ENCODE results near the gene SLITRK1. TPM values are rescaled to one million over a fixed set of nuclear protein-coding genes. Genes with fewer than 3 reads are reported as not detected.

SLITRK1 gene
- total RNA-seq, 1 donor from 2014 or later, result 0.51 TPM

DNA sequence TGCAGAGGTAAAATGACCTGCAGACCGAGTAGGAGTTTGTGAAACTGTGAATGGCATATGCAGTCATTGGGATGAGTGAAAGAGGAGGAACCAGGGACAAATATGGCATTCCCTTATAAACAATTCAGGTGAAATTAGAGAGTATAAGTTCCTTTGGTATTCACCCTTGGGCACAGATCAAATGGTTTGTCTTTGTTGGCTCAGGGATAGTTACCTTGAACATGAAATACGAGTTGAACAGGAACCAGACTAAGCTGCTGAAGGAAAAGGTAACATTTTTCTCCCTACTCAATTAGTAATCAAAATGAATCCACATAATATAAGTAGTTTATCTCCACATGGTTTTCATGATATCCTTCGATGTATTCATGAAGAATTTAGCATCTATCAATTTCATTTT, 50.5 kb downstream of the SLITRK1 start:
- TF ChIP-seq, protein P1, sequence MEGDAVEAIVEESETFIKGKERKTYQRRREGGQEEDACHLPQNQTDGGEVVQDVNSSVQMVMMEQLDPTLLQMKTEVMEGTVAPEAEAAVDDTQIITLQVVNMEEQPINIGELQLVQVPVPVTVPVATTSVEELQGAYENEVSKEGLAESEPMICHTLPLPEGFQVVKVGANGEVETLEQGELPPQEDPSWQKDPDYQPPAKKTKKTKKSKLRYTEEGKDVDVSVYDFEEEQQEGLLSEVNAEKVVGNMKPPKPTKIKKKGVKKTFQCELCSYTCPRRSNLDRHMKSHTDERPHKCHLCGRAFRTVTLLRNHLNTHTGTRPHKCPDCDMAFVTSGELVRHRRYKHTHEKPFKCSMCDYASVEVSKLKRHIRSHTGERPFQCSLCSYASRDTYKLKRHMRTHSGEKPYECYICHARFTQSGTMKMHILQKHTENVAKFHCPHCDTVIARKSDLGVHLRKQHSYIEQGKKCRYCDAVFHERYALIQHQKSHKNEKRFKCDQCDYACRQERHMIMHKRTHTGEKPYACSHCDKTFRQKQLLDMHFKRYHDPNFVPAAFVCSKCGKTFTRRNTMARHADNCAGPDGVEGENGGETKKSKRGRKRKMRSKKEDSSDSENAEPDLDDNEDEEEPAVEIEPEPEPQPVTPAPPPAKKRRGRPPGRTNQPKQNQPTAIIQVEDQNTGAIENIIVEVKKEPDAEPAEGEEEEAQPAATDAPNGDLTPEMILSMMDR (IDR thresholded peaks at IDR 0.05; ENCODE audit: unreplicated experiment), result no peak
- no peak for DNase-seq (ENCODE audit: low spot score)
- Mint-ChIP-seq H3K9me3 (ENCODE audit: unreplicated experiment) (no peaks in the 10 kb centered on the region), H3K36me3 (ENCODE audit: low read depth, unreplicated experiment) (no peaks in the 10 kb centered on the region), H3K27ac (ENCODE audit: unreplicated experiment) (no peak overlapping the region), H3K4me3 (ENCODE audit: unreplicated experiment) (no peak overlapping the region), H3K4me1 (ENCODE audit: unreplicated experiment) (peaks cover 2% of the 10 kb centered on the region), H3K27me3 (ENCODE audit: unreplicated experiment) (no peaks in the 10 kb centered on the region)

GRCh38 chr13:83829810-83830209, 52.5 kb downstream of the SLITRK1 start:
- peaks cover 2% of the 10 kb centered on the region for H3K4me1 Mint-ChIP-seq (ENCODE audit: unreplicated experiment)
- no peaks in the 10 kb centered on the region for H3K9me3 Mint-ChIP-seq (ENCODE audit: unreplicated experiment)
- no peak overlapping the region for H3K4me3 Mint-ChIP-seq (ENCODE audit: unreplicated experiment)
- TF ChIP-seq, protein P1 (IDR thresholded peaks at IDR 0.05; ENCODE audit: unreplicated experiment), result no peak
- no peaks in the 10 kb centered on the region for H3K27me3 Mint-ChIP-seq (ENCODE audit: unreplicated experiment)
- no peaks in the 10 kb centered on the region for H3K36me3 Mint-ChIP-seq (ENCODE audit: low read depth, unreplicated experiment)
- no peak overlapping the region for H3K27ac Mint-ChIP-seq (ENCODE audit: unreplicated experiment)
- no peak for DNase-seq (ENCODE audit: low spot score)

- no peaks in the 10 kb centered on the region for H3K4me1 Mint-ChIP-seq (ENCODE audit: unreplicated experiment)
- TF ChIP-seq, protein P1 (IDR thresholded peaks at IDR 0.05; ENCODE audit: unreplicated experiment), result no peak
- H3K36me3 Mint-ChIP-seq (ENCODE audit: low read depth, unreplicated experiment), result no peaks in the 10 kb centered on the region
- no peak for DNase-seq (ENCODE audit: low spot score)
- no peak overlapping the region for H3K27ac Mint-ChIP-seq (ENCODE audit: unreplicated experiment)
- no peak overlapping the region for H3K4me3 Mint-ChIP-seq (ENCODE audit: unreplicated experiment)
- no peaks in the 10 kb centered on the region for H3K27me3 Mint-ChIP-seq (ENCODE audit: unreplicated experiment)
- no peaks in the 10 kb centered on the region for H3K9me3 Mint-ChIP-seq (ENCODE audit: unreplicated experiment)
Measured at GRCh38 chr13:83827338-83827737, 54.9 kb downstream of the SLITRK1 start.

Data from endothelial cell (in vitro differentiated cells).